CD4-positive, alpha-beta T cell treated with Interleukin-15 for 1 hour (primary cell): ENCODE measurements around the gene KCNJ11.
A peak's percentile ranks its signal among the peaks of the same experiment; 100 is the strongest.

Experiments
- DNase-seq: peaks from one replicate; pipeline ENCODE4 v3.0.0-alpha.2; 2020

Gene KCNJ11

DNA sequence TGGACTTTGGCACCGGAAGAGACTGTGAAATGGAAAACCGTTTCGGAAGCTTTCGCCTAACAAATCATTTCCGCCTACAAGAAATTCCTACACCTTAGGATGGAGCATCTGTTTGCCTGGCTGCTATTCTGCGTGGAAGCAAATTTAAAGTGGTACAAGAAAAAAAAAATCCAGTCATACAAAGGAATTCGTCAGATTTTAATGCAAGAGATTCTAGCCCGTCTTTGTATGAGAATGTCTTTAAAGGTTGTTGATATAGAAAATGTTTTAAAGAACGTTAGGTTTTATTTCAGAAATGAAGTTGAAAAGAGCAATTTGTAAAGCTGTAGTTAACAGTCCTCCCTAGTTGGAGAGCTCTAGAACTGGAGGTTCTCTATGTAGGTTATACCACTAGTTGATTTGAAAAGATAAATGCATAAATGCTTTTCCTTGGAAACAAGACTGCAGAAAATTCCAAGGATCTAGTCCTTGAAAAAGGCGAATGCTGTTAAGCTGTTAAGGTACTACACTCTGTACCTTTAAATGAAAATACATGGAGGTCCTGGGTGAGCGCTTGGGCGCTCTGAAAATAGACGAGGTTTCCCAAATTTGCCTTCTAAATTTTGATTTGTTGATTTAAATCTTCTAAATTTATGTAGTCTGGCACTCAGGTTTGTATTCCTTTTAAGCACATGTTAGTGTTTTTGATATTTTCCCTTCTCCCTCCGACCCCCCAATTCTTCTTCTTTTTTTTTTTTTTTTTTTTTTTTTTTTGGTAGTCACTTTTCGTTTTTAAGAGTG is 34.4 kb downstream of the KCNJ11 start:
- no peak for DNase-seq

DNA sequence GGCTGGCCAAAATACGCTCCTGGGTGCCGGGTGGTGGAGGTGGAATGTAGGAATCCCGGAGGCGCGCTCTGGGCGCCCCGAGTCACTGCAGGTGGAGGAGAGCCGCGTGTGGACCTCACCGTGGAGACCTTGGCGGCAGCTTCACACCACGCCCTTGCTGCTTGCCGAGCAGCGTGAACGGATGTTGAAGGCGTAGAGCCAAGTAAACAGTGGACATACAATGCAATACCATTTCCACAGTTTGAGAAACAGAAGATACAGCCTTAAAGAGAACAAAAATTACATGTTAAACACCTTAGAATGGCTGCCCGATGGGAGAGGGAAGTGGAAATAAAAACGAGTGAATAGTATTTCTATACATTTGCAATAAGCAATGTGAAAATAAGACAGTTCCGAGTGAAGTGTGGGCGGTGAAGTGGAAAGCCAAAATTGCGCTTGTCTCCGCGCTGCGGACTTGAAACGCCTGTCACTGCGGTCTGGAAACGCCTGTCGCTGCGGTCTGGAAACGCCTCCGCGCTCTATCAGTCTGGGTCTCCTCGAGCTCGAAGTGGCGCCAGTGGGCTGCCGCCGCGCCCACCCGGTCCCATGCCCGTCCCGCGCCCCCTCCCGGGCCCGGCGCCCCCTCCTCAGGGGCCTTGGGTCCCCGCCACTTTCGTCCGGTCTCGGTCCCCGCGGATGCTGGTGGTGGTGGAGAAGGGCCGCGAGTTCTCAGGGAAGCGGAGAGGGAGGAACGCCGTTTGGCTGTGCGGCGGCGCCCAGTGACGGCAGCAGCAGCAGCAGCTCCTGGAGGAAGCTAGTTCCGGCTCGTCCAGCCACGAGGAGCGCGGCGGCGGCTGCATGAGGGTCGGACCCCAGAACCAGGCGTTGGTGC is 35.3 kb downstream of the KCNJ11 start:
- peak; percentile 58 for DNase-seq

DNA sequence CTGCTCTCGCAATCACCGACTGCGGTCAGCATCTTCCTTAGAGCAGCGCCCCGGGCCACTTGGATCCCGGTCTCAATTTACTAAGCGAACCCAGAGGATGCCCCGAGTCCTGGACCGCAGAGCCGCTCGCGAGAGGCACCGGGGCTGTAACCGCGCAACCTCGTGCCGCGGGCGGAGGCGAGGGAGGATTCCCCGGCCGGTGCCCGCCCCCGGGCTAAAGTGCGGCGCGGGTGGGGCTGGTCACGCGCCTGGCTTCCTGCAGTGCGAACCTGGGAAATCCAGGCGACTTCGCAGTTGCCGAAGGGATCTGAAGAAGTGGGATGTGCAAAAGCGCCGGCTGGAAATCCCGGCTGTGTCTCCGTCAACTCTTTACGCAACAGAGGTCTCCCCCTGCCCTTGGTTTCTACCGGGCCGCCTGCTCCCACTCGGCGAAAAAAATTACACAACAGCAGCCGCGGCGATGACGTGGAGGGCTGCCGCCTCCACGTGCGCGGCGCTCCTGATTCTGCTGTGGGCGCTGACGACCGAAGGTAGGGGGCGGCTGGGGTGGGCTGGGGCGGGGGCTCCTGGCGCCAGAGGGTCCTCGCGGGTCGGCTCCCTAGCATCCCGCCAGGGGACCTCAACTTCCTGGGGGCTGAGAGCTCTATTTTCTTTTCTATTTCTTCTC is 36.8 kb downstream of the KCNJ11 start, which contains the start of gene NCR3LG1:
Gene NCR3LG1, plus strand, starts transcription at position 291 of the 667 bp plus-strand sequence. Its CDS starts 170 bp downstream, at position 461.
- peak; percentile 82 for DNase-seq

DNA sequence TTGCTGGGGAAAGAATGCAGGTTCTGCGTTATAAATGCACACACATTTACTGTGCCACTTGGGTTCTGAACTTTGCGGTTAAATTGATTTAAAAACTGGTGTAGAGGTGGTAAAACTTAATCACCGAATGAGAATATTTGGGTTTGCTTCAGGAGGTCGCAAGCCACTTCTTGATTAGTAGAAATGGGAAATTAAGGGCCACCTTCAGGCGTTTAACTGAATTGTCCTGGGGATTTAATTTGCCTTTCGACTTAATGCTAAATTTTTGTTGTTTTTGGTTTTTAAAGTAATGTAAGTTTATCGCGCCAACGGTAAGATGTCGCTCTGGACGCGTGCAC is 37.3 kb downstream of the KCNJ11 start:
- DNase-seq, result no peak

DNA sequence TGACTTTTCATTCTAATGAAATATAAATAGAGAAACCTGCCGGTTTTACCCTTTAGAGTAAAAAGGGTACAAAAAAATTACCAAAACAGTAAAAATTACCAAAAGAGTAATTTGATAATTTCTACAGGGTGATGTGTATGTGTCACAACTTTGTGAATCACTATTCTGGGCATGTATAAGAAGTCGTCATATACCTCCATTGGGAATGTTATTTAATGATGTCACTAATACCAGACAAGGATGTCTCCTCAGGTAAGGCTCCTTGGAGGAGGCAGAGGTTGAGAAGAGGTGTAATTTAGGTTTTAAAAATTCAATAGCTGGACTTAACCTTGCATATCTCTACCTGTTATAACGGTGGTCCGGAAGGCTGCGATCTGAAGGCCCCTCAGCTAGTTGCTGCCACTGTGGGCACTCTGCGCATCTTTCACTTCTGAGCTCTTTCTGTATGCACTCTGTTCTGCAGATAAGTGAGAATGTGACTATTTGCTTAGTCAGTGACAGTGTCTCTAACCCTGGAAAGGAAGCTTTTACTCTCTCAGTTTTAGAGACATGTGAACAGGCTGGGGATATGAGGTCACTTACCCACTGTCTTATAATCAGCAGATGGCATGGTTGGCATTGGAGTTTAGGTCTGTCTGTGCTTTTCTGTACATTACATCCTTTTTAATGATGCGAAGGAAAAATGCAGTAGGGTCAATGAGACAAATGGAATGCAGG is 37.8 kb downstream of the KCNJ11 start:
- no peak for DNase-seq

DNA sequence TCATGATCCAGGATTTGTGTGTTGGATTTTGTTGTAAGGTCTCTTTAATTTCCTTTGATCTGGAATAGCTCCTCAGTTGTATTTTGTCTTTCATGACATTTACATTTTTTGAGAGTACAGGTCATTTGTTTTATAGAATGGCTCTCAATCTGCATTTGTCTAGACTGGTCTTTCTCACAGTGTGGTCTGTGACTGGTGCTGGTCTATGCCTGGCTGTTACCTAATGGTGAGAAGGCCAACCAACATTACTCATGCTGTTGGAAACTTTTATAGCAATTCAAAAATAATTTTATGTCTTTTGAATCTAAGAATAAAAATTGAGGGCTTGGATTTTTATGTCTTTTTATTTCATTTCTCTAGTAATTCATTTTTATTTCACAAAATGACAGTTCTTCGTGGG is 40.8 kb downstream of the KCNJ11 start:
- DNase-seq, result no peak

DNA sequence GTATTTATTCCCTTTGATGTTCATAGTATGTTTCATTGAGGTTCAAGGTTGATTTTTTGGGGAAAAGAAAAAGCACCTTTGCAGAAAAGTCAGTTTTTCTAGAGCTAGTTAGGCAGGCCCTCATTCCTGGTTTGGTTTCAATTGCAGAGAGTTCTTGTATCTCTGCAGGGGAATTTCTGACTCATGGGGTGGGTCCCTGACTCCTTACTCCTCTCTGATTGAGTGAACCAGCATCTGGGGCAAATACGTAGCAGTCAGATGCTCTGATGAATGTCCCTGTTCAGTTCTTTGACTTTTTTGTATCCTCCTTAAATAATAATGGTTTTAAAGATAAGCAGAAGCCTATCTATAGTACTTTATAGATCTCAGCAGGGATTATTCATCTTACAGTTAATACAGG is 44.6 kb downstream of the KCNJ11 start:
- no peak for DNase-seq

DNA sequence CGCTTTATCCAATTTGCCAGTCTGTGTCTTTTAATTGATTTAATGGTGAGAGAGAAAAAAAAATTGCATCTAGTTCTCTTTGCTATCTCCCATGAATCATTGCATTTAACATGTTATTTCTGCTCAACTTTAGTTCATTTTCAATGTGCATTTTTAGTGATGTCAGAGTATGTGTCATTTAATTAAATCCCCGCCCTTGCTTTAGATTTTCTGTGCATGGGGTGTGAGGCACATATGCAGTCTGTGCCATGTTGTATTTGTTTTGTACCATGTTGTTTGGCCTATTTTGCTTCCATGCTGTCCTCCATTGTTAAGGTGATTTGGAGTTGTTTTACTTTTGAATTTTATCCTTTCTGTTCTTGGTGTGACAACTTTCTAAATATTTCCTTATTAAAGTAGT is 45.2 kb downstream of the KCNJ11 start:
- no peak for DNase-seq
